Parathyroid adenoma (tissue), 2 donors: ENCODE results near the gene PROM2.

ENCODE experiments used
- H2AFZ ChIP-seq: fragments of 300-600 bp; sonication (generic); one replicate; pipeline ENCODE4 v1.7.0; 2017; ENCODE audit warnings: antibody characterized with exemption, mild to moderate bottlenecking
- H3K27ac ChIP-seq: fragments of 300-600 bp; sonication (generic); one replicate; pipeline ENCODE4 v1.7.0; 2017
- H3K27me3 ChIP-seq: fragments of 300-600 bp; sonication (generic); one replicate; pipeline ENCODE4 v1.7.0; 2017; ENCODE audit warnings: low read length; ENCODE audit not compliant: control insufficient read depth, insufficient read depth
- H3K36me3 ChIP-seq: fragments of 300-600 bp; sonication (generic); one replicate; pipeline ENCODE4 v1.7.0; 2017; ENCODE audit warnings: low read length; ENCODE audit not compliant: control insufficient read depth, insufficient read depth
- H3K4me1 ChIP-seq: fragments of 300-600 bp; sonication (generic); one replicate; pipeline ENCODE4 v1.7.0; 2017; ENCODE audit warnings: control low read depth
- H3K4me2 ChIP-seq: fragments of 300-600 bp; sonication (generic); one replicate; pipeline ENCODE4 v1.7.0; 2017; ENCODE audit warnings: low read length
- H3K4me3 ChIP-seq: fragments of 300-600 bp; sonication (generic); one replicate; pipeline ENCODE4 v1.7.0; 2017; ENCODE audit warnings: low read depth, low read length
- H3K79me2 ChIP-seq: fragments of 300-600 bp; sonication (generic); one replicate; pipeline ENCODE4 v1.7.0; 2017; ENCODE audit warnings: control low read depth
- H3K9ac ChIP-seq: fragments of 300-600 bp; sonication (generic); one replicate; pipeline ENCODE4 v1.7.0; 2017; ENCODE audit warnings: mild to moderate bottlenecking
- H3K9me3 ChIP-seq: fragments of 300-600 bp; sonication (generic); one replicate; pipeline ENCODE4 v1.7.0; 2017; ENCODE audit warnings: low read length; ENCODE audit not compliant: control insufficient read depth
- TF ChIP-seq, protein P1 (sequence below): fragments of 300-600 bp; sonication (generic); IDR thresholded peaks from one replicate; pipeline ENCODE4 v1.7.0; 2017; ENCODE audit warnings: antibody characterized with exemption, mild to moderate bottlenecking
- donor health status: primary hyperparathyroidism.

PROM2 gene

DNA sequence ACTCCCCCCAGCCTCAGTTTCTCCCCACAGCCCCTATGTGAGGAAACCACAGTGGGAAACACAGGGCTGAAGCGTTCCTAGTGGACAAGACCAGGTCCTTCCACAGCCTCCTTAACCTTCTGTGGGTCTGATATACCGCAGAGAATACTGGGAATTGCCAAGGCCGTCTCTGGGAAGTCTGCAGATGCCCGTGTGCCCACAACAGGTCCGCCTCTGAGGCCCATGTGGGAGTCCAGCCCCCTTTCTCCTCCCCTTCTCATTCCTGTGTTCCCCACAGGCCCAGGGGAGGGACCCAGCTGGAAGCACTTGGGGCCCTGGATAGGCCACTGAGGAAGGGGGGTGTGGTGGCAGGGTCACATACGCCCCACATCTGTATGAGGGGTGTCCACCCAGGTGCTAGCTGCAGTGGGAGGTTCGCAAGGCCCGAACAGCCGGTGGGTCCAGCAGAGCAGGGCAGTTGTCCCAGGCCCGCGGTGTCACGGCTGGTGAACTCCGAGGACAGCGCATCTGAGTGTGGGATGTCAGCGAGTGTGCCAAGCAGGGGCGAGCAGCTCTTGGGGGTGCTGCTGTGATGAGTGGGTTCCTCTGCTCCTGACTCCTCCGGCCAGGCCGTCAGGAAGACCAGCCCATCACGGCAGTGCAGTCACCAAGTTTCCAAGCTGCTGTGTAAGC lies 20.5 kb downstream of the PROM2 start:
- Histone ChIP-seq H3K9ac (no peak overlapping the region), H3K4me2 (no peak overlapping the region), H2AFZ (no peak overlapping the region), H3K27ac (no peak overlapping the region), H3K9me3 (no peaks in the 10 kb centered on the region), H3K4me3 (no peak overlapping the region), H3K4me1 (peaks cover 20% of the 10 kb centered on the region), H3K79me2 (no peaks in the 10 kb centered on the region), H3K27me3 (no peaks in the 10 kb centered on the region), H3K36me3 (no peaks in the 10 kb centered on the region)
- TF ChIP-seq, protein P1, sequence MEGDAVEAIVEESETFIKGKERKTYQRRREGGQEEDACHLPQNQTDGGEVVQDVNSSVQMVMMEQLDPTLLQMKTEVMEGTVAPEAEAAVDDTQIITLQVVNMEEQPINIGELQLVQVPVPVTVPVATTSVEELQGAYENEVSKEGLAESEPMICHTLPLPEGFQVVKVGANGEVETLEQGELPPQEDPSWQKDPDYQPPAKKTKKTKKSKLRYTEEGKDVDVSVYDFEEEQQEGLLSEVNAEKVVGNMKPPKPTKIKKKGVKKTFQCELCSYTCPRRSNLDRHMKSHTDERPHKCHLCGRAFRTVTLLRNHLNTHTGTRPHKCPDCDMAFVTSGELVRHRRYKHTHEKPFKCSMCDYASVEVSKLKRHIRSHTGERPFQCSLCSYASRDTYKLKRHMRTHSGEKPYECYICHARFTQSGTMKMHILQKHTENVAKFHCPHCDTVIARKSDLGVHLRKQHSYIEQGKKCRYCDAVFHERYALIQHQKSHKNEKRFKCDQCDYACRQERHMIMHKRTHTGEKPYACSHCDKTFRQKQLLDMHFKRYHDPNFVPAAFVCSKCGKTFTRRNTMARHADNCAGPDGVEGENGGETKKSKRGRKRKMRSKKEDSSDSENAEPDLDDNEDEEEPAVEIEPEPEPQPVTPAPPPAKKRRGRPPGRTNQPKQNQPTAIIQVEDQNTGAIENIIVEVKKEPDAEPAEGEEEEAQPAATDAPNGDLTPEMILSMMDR, result no peak

DNA sequence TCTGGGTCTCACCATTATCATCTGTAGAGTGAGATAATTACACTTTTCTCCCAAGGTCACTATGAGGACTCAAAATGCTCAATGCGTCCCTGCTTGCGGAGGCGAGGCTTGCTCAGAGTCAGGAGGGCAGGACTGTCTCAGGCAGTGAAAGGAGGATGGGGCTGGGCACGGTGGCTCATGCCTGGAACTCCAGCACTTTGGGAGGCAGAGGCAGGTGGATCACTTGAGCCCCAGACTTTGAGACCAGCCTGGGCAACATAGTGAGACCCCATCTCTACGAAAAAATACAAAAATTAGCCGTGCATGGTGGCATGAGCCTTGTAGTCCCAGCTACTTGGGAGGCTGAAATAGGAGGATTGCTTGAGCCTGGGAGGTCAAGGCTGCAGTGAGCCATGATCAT lies 21.1 kb downstream of the PROM2 start:
- H3K9ac ChIP-seq, result no peak overlapping the region

DNA sequence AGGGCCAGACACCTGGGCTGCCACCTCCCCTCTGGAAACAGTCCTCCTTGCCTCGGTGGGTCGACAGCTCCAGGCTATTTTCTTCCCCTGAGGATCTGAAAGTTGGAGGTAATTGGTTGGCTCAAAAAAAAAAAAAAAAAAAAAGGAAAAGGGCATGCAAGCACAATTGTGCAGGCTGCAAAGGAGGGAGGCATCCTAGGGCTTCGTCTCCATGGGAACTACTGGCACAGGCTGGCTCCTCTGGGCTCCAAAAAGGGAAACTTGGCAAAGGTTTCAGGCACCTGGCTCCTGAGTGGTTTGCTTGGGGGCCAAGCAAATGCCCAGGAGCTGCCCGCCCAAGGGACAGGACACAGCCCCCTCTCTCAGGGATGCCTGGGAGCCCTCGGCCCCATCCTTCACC lies 21.8 kb downstream of the PROM2 start:
- Histone ChIP-seq H2AFZ (no peak overlapping the region), H3K4me2 (no peak overlapping the region), H3K4me1 (peaks cover 33% of the 10 kb centered on the region), H3K27ac (peak overlapping the region; percentile 19), H3K4me3 (no peak overlapping the region), H3K27me3 (no peaks in the 10 kb centered on the region), H3K79me2 (no peaks in the 10 kb centered on the region), H3K36me3 (no peaks in the 10 kb centered on the region), H3K9ac (no peak overlapping the region), H3K9me3 (no peaks in the 10 kb centered on the region)
- TF ChIP-seq, protein P1, result no peak

More for the DNA sequence above, 21.1 kb downstream of the PROM2 start:
- no peak overlapping the region for H3K4me3 ChIP-seq
- H3K27me3 ChIP-seq, result no peaks in the 10 kb centered on the region
- TF ChIP-seq, protein P1, result no peak
- H3K79me2 ChIP-seq, result no peaks in the 10 kb centered on the region
- H3K27ac ChIP-seq, result no peak overlapping the region
- H3K4me1 ChIP-seq, result peaks cover 26% of the 10 kb centered on the region
- no peak overlapping the region for H3K4me2 ChIP-seq
- no peaks in the 10 kb centered on the region for H3K36me3 ChIP-seq
- H2AFZ ChIP-seq, result no peak overlapping the region
- H3K9me3 ChIP-seq, result no peaks in the 10 kb centered on the region

DNA sequence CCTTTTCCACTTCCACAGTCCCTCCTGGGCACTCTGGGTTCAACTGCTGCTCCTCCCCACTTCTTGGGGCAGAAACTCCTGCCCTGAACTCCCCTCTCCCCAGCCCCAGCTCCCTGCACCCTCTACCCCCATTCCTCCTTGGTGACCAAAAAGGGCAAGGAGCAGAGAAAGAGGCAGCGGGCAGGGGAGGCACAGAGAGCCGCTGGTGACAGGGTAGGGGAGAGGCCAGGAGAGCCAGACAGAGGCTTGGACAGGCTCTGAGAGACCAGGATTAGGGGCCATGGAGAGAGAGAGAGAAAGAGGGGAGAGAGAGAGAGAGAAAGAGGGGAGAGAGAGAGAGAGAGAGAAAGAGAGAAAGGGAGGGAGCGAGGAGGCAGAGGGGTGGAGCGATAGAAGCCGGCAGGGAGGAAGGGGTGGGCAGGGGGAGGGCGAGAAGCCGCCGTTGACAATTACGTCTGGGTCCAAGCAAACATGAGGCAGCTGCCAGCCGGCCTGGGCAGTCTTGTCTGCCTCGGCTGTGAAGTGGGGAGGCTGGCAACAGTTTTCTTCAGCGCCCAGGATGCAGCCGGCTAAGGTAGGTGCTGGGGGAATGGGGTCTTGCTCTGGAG lies 22.7 kb downstream of the PROM2 start, which contains the start of gene KCNIP3:
Gene KCNIP3 (plus strand): TSS at position 468 of the 608 bp plus-strand sequence. CDS start 92 bp downstream, at position 560.
- no peaks in the 10 kb centered on the region for H3K36me3 ChIP-seq
- H3K27me3 ChIP-seq, result no peaks in the 10 kb centered on the region
- no peaks in the 10 kb centered on the region for H3K79me2 ChIP-seq
- TF ChIP-seq, protein P1, result no peak
- no peak within 1 kb of the TSS for H3K9ac ChIP-seq
- H2AFZ ChIP-seq, result peak within 1 kb of the TSS; percentile 56
- peaks cover 33% of the 10 kb centered on the region for H3K4me1 ChIP-seq
- H3K27ac ChIP-seq, result peak within 1 kb of the TSS; percentile 19
- no peak within 1 kb of the TSS for H3K4me2 ChIP-seq
- no peak within 1 kb of the TSS for H3K4me3 ChIP-seq
- H3K9me3 ChIP-seq, result no peaks in the 10 kb centered on the region
